ENCODE results near the gene LGALS7.
"Not testable (repeated sequence)": the region's sequence is repeated elsewhere in the genome, so short reads cannot be mapped to it uniquely, and the experiment has no call there.

LGALS7 gene

DNA sequence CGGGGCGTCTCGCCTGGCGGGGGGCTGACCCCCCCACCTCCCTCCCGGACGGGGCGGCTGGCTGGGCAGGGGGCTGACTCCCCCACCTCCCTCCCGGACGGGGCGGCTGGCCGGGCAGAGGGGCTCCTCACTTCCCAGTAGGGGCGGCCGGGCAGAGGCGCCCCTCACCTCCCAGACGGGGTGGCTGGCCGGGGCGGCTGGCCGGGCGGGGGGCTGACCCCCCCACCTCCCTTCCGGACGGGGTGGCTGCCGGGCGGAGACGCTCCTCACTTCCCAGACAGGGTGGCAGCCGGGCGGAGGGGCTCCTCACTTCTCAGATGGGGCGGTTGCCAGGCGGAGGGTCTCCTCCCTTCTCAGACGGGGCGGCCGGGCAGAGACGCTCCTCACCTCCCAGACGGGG lies 24.5 kb upstream of the LGALS7 start:
- DNase-seq = not testable (repeated sequence)

DNA sequence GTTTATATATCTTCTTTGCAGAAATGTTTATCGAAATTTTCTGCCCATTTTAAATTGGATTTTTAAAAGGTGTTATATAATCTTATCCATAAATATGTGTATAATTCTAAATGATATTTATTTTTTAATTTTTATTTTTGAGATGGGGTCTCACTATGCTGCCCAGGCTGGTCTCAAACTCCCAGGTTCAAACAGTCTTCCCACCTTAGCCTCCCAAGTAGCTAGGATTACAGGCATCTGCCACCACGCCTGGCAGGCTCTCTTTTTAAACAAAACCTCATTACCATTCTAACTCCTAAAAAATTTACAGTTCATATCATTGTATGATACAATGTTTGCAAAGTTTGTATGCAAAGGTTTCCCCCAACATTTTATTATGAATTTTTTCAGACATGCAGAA lies 22.8 kb upstream of the LGALS7 start:
- no peak for DNase-seq

DNA sequence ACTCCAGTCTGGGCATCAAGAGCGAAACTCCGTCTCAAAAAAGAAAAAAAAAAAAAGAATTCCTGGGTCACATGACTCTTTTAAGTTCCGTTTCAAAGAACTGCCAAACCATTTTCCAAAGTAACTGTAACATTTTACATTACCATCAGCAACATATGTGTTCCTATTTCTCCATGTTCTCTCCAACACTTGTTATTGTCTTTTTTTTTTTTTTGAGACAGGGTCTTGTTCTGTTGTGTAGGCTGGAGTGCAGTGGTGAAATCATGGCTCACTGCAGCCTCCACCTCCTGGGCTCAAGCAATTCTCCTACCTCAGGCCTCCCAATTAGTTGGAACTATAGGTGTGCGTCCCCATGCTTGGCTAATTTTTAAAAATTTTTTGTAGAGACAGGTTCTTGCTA lies 22.2 kb upstream of the LGALS7 start:
- no peak for DNase-seq

DNA sequence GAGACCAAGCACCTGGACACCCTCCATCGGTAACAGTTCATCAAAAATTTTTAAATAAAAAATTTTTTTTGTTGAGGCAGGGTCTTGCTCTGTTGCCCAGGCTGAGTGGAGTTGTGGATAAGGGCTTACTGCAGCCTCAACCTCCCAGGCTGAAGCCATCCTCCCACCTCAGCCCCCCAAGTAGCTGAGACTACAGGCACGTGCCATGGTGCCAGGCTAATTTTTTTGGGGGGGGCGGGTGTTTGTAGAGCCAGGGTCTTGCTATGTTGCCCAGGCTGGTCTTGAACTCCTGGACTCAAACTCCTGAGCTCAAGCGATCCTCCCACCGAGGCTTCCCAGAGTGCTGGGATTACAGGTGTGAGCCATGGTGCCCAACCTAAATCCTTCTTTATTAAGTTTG lies 20.4 kb upstream of the LGALS7 start:
- DNase-seq = no peak

DNA sequence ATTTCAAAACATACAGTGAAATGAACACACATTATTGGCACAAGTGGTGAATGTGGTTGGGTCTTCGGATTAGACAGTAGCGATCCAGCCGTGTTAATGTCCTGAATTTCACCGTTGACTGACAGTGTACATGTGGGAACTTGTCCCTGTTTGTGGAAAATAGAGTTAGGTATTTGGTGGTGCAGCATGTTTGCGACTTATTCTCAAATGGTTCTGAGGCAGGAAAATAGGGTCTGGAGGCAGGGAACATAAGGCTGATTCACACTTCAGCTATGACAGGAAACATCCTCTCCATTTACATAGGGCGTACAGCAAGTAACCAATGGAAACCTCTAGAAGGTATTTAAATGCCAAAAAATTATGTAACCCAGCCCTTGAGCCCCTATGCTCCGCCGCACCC lies 19.9 kb upstream of the LGALS7 start:
- no peak for DNase-seq

DNA sequence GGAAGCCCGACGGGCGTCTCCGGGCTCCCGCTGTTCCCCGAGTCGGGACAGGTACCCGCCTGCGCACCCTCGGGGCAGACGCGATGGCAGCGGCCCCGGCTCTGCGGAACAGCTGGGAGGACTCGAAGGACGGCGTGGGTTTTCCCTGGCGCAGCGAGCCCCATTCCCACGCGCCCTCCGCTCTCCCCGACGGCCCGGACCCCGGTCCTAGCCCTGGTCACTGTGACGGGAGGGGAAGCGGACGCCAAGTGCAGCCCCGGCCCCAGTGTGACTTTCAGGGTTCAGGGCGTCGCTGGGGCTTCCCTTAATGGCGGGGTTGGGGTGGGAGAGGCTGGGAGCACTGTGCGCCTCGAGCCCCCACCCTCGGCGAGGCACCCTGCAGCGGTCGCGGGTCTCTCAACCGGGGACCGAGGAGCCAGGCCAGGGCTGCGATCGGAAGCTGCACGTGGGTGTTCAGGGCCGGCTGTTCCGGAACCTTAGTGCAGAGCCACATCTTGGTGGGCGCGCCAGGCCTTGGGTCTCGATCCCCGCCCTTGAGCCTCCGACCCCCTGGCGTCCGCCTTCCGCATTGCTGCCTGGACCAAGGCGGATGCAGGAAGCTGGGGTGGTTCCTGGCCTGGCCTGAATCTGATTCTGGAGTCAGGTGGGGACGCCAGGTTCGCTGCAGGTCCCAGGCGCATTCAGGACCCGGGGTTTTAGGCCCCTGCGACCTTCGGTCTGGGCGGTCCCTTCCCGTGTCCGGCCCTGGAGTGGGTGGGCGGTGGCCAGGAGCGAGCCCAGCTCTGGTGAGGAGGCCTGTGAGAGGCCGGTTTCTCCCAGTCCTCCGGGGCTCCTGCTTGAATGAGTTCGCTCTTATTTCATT lies 19.2 kb upstream of the LGALS7 start:
- DNase-seq = no peak

DNA sequence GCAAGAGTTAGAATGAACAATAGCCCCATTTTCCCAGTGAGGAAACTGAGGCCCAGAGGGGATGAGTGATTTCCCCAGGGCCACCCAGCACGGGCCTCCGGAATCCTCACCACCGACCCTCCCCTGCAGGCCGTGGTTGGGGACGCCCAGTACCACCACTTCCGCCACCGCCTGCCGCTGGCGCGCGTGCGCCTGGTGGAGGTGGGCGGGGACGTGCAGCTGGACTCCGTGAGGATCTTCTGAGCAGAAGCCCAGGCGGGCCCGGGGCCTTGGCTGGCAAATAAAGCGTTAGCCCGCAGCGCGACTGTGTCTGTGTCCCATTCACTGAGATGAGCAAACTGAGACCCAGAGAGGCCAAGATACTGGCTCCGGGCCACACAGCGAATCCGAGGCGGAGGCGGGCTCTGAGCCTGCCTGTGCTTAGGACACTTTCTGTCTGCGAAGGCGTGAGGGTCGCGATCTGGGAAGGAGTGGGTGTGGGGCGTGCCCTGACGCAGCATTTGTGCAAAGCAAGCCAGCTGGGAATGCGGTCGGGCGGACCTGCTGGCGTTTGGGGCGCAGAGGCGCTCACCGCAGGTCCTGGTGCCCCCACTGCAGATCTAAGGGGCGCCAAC lies 18.2 kb upstream of the LGALS7 start:
- DNase-seq = not testable (repeated sequence)

DNA sequence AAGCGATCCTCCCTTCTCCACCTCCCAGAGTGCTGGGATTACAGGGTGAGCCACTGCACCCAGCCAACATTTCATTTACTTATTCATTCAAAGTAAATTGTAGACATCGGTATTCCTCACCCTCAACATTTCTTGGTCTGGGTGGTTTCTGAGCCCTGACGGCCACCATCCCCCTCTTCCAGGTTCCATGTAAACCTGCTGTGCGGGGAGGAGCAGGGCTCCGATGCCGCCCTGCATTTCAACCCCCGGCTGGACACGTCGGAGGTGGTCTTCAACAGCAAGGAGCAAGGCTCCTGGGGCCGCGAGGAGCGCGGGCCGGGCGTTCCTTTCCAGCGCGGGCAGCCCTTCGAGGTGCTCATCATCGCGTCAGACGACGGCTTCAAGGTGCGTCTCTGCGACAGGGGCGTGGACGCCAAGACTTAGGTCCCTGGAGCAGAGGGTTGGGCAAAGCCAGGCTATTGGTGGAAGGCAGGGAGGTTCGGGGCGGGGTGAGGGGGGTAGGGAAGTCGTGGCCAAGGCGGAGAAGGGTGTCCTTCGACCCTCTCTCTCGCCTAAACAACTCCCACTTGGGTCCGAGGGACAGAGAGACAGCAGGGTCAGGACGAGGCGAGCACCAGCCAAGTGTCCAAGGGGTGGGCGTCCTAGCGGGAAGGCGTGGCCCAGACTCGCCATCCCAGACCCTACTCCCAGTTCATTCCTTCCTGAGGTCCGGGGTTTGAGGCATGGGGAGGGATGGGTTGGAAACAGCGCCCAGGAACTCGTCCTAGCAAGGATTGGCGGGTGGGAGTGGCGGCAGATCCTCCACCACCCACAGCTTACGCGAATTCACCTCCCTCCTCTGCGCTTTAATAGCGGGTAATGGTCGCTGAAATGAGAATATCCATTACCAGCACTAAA lies 17.4 kb upstream of the LGALS7 start:
- DNase-seq = not testable (repeated sequence)

DNA sequence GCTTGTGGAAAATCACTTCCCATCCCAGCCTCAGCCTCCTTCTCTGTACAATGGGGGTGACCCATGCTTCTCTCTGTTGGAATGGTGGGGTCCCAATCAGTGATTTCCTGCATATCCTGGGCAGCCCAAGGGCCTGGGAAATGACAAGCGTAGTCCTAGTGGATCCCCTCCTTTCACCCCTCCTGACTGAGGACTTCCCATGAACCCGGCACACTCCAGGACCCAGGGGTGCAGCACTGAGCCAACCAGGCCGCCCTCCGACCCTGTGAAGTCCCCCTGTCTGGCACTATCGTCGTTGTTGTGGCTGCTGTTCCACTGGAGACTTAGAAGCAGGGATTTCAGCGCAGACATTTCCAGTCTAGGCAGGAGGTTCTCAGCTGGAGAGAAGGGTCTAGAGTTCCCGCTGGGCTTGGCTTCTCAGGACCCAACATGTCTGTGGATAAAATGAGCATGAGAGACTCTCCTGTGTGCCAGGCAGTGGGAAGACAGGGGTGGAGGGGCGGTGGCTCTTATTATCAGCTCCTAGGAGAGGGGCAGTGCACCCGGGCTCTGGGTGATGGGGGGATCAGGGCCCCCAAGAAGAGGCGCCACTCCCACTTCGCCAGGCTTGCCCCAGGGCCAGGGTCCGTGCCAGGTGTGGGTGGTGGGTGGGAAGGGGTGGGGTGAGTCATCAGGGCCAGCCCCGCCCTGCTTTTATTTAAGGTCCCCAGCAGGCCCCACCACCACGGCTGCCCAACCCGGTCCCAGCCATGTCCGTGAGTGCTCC lies 15.3 kb upstream of the LGALS7 start, which contains the start of gene LGALS7B:
Gene LGALS7B (plus strand): TSS at position 723 of the 766 bp plus-strand sequence. CDS start 27 bp downstream, at position 750.
- no peak for DNase-seq

DNA sequence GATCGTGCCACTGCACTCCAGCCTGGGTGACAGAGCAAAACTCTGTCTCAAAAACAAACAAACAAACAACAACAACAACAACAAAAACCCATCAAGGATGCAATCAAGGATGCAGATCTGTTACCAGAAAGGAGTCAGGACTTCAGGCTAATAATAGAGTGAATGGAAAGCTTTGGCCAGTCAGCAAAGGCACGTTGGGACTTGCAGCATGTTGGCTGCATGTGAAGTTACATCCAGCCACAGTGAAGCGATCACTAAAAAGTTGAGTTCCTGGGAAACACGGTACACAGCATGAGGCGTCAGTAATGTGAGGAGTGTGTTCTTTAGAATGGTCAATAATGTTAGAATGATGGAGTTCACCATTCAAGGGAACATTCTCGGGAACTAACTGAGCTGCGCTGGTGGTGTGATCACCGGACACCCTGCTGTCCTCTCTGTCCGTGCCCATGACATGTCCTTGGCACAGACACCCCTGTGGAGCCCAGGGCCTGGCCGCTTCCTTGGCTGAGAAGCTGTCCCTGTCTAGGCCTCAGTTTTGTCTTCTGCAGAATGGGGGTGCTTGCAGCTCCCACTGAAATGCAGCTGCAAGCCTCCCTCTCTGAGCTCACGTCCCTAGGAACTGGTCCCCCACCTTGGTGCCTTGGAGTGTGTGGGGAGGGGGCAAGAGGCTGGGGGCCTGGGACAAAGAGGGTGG lies 13.4 kb upstream of the LGALS7 start:
- no peak for DNase-seq

DNA sequence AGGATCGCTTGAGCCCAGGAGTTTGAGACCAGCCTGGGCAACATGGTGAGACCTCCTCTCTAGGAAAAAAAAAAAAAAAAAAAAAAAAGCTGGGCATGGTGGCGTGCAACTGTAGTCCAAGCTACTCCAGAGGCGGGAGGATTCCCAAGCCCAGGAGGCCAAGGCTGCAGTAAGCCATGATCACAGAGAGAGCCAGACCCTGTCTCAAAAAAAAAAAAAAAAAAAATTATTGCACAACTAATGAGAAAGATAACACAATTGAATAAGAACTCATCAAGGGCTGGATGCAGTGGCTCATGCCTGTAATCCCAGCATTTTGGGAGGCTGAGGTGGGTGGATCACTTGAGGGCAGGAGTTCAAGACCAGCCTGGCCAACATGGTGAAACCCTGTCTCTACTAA lies 12.7 kb upstream of the LGALS7 start:
- DNase-seq = not testable (repeated sequence)

DNA sequence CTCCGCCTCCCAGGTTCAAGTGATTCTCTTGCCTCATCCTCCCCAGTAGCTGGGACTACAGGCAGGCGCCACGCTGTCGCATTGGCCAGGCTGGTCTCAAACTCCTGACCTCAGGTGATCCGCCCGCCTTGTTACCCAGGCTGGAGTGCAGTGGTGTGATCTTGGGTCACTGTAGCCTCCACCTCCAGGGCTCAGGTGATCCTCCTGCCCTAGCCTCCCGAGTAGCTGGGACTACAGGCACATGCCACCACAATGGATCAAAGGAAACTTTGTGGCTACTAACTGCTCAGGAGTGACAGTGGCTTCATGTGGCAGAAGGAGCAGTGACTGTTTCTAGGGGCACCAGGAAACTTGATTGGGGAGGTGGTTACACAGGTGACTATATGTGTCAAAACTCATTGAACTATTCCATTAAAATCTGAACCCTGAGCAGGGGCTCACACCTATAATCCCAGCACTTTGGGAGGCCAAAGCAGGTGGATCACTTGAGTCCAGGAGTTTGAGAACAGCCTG lies 11.9 kb upstream of the LGALS7 start:
- DNase-seq = no peak

DNA sequence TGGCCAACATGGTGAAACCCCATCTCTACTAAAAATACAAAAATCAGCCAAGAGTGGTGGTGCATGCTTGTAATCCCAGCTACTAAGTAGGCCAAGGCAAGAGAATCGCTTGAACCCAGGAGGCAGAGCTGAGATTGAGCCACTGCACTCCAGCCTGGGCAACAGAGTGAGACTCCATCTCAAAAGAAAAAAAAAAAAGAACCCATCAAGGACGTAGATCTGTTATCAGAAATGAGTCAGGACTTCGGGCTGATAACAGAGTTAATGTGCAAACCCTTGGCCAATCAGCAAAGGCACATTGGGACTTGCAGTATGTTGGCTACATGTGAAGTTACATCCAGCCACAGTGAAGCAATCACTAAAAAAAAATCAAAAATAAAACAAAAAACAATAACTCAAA lies 10.9 kb upstream of the LGALS7 start:
- no peak for DNase-seq

DNA sequence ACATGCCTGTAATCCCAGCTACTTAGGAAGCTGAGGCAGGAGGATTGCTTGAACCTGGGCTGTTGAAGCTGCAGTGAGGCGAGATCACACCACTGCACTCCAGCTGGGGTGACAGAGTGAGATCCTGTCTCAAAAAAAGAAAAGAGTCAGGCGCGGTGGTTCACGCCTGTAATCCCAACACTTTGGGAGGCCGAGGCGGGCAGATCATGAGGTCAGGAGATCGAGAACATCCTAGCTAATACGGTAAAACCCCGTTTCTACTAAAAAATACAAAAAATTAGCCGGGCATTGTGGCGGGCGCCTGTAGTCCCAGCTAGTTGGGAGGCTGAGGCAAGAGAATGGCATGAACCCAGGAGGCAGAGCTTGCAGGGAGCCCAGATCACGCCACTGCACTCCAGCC lies 8.9 kb upstream of the LGALS7 start:
- DNase-seq = not testable (repeated sequence)

DNA sequence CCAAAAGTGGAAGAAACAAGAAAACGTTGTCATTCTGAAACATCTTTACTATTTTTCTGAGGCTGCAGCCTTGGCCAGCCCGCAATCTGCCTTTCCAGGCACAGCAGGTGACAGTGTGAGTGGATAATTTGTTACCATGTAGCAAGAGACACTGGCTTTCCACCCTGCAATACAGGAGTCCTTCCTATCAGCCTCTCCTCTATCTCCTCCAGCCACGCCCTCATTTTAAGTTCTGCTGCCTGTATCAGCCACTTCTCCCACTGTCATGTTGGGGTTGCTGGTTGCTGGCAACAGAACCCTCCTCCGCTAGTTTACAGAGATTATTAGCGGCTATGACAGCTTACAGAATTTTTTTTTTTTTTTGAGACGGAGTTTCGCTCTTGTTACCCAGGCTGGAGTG lies 7.7 kb upstream of the LGALS7 start:
- peak; percentile 34 for DNase-seq

DNA sequence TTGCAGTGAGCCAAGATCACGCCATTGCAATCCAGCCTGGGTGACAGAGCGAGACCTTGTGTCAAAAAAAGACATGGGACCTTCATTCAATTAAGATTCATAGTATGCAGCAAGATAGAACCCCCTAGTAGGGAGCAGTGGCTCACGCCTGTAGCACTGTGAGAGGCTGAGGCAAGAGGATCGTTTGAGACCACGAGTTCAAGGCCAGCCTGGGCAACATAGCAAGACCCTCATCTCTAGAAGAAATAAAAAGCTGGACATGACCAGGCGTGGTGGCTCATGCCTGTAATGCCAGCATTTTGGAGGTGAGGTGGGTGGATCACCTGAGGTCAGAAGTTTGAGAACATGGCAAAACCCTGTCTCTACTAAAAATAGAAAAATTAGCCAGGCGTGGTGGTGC lies 7.1 kb upstream of the LGALS7 start:
- no peak for DNase-seq

DNA sequence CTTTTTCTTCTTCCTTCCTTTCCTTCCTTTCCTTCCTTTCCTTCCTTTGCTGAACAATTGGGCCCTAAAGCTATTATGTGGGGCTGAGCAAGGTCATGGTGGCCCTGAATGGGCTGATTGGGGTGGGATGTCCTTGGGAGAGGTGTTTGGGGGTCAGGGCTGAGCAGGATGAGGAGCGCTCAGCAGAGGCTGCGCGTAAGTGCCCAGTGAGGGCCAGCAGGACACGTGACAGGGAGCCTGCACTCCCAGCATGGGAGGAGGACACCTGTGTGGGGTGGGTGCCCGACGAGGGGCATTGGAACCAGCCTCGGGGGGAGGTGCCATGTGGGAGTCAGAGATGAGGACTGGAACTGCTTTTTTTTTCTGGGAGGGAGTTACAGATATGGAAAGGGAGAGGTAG lies 5.4 kb upstream of the LGALS7 start:
- no peak for DNase-seq

DNA sequence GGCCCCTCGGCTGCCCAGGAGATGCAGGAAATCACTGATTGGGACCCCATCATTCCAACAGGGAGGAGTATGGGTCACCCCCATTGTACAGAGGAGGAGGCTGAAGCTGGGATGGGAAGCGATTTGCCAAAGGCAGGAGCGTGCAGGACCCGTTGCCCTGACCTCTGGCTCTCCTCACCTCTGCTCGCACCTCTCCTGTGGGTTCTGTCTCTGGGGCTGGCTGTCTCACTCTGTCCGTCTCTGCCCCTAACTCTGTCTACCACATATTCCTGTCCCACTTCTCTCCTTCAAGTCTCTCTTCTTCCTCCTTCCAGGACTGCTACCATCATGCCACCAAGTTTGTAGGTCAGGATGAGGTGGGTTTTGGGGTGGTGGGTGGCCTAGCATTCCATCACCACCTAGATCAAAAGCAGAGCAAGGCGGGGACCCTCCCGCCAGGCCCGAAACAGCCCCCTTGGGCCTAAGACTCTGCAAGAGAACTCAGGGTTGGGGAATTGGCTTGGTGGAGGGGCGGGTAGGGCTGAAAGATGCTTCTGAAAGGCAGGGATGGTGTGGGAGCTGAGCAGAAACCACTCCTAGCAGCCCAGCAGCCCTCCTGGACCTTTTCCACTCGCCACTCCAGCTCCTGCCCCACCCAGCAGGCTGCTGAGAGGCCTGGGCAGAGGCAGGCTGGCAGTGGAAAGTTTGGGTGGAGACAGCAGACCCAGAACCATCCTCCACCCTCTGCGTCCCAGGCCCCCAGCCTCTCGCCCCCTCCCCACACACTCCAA lies 1.0 kb upstream of the LGALS7 start:
- DNase-seq = no peak

DNA sequence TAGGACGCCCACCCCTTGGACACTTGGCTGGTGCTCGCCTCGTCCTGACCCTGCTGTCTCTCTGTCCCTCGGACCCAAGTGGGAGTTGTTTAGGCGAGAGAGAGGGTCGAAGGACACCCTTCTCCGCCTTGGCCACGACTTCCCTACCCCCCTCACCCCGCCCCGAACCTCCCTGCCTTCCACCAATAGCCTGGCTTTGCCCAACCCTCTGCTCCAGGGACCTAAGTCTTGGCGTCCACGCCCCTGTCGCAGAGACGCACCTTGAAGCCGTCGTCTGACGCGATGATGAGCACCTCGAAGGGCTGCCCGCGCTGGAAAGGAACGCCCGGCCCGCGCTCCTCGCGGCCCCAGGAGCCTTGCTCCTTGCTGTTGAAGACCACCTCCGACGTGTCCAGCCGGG lies 1.7 kb downstream of the LGALS7 start:
- not testable (repeated sequence) for DNase-seq

DNA sequence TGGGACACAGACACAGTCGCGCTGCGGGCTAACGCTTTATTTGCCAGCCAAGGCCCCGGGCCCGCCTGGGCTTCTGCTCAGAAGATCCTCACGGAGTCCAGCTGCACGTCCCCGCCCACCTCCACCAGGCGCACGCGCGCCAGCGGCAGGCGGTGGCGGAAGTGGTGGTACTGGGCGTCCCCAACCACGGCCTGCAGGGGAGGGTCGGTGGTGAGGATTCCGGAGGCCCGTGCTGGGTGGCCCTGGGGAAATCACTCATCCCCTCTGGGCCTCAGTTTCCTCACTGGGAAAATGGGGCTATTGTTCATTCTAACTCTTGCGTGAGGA lies 2.4 kb downstream of the LGALS7 start:
- DNase-seq = not testable (repeated sequence)
